HEK293 (cell line): ENCODE measurements around the gene FBXO10.

Experiments
- ATF2 ChIP-seq: fragments of 450-650 bp; formaldehyde crosslinking; IDR thresholded peaks from 2 replicates; pipeline ENCODE4 v1.5.1; 2016; ENCODE audit warnings: missing biosample characterization, missing genetic modification characterization, low read depth
- CTCF ChIP-seq: fragments of 450-650 bp; formaldehyde crosslinking; IDR thresholded peaks from 2 replicates; pipeline ENCODE4 v1.5.1; 2016; ENCODE audit warnings: missing biosample characterization, missing genetic modification characterization
- ELK4 ChIP-seq: IDR thresholded peaks from 2 replicates; pipeline ENCODE4 v1.6.1; 2011; ENCODE audit warnings: mild to moderate bottlenecking, low read depth, low read length, borderline replicate concordance
- GLIS2 ChIP-seq: fragments of 450-650 bp; formaldehyde crosslinking; IDR thresholded peaks from 2 replicates; pipeline ENCODE4 v1.5.1; 2016; ENCODE audit warnings: missing biosample characterization, missing genetic modification characterization
- PRDM10 ChIP-seq: fragments of 450-650 bp; formaldehyde crosslinking; IDR thresholded peaks from 2 replicates; pipeline ENCODE4 v1.5.1; 2016; ENCODE audit warnings: missing biosample characterization, missing genetic modification characterization
- ZNF24 ChIP-seq: fragments of 450-650 bp; formaldehyde crosslinking; IDR thresholded peaks from 2 replicates; pipeline ENCODE4 v1.5.1; 2016; ENCODE audit warnings: missing biosample characterization, missing genetic modification characterization

- TF ChIP-seq CTCF (tag by site-specific recombination): no peak
- no peak for TF ChIP-seq PRDM10 (tag by site-specific recombination)
- TF ChIP-seq GLIS2 (tag by site-specific recombination): no peak
- TF ChIP-seq ELK4: no peak
- no peak for TF ChIP-seq ATF2 (tag by site-specific recombination)
- no peak for TF ChIP-seq ZNF24 (tag by site-specific recombination)
These were observed 26.7 kb downstream of the FBXO10 start for GRCh38 chr9:37549527-37549926.
